Liver (tissue), 9 donors: Measurements from ENCODE around the gene SLC25A12. TPM values are rescaled to one million over a fixed set of nuclear protein-coding genes. Genes with fewer than 3 reads are reported as not detected.

Experiments
- DNase-seq: peaks from one replicate; pipeline ENCODE4 v3.0.0-alpha.2; 2017; ENCODE audit warnings: low spot score
- H3K27ac ChIP-seq, 2 donors: one replicate each; pipeline ENCODE4 v1.7.0; 2013; ENCODE audit warnings: inconsistent platforms in 2 of 2, low read length in 2 of 2, control low read depth in 1 of 2, low read depth in 1 of 2, mild to moderate bottlenecking in 1 of 2
- H3K27me3 ChIP-seq, 4 donors: one replicate each; pipeline versions ENCODE4 v1.6.1 to v1.7.0; 2013; ENCODE audit warnings: low read length in 3 of 4, inconsistent platforms in 1 of 4, mild to moderate bottlenecking in 1 of 4, moderate library complexity in 1 of 4; ENCODE audit not compliant: control insufficient read depth in 4 of 4, insufficient read depth in 4 of 4
- H3K36me3 ChIP-seq, 4 donors: one replicate each; pipeline versions ENCODE4 v1.6.1 to v1.7.0; 2013; ENCODE audit warnings: low read length in 3 of 4, mild to moderate bottlenecking in 3 of 4, low read depth in 1 of 4, moderate library complexity in 1 of 4; ENCODE audit not compliant: control insufficient read depth in 4 of 4, insufficient read depth in 3 of 4
- H3K4me1 ChIP-seq, 4 donors: one replicate each; pipeline versions ENCODE4 v1.6.1 to v1.7.0; 2013; ENCODE audit warnings: low read length in 3 of 4, mild to moderate bottlenecking in 3 of 4, moderate library complexity in 1 of 4; ENCODE audit not compliant: control insufficient read depth in 4 of 4, insufficient read depth in 4 of 4
- H3K4me3 ChIP-seq, 3 donors: one replicate each; pipeline versions ENCODE4 v1.6.1 to v1.7.0; 2013; ENCODE audit warnings: low read length in 3 of 3, control low read depth in 1 of 3, low read depth in 1 of 3, mild to moderate bottlenecking in 1 of 3
- H3K9ac ChIP-seq, 2 donors: one replicate each; pipeline ENCODE4 v1.7.0; 2013; ENCODE audit warnings: low read length in 2 of 2, mild to moderate bottlenecking in 2 of 2, moderate library complexity in 2 of 2, control low read depth in 1 of 2, low read depth in 1 of 2
- H3K9me3 ChIP-seq, 4 donors: one replicate each; pipeline versions ENCODE4 v1.6.1 to v1.7.0; 2013; ENCODE audit warnings: low read length in 3 of 4; ENCODE audit not compliant: control insufficient read depth in 4 of 4
- EGR1 ChIP-seq, 2 donors: IDR thresholded peaks; 2 replicates each; pipeline ENCODE4 v1.6.1; 2016 to 2018; ENCODE audit warnings: antibody characterized with exemption in 2 of 2, low read depth in 2 of 2
- FOXA1 ChIP-seq: IDR thresholded peaks from 2 replicates; pipeline ENCODE4 v1.6.1; 2016; ENCODE audit warnings: antibody characterized with exemption
- FOXA2 ChIP-seq: IDR thresholded peaks from 2 replicates; pipeline ENCODE4 v1.6.1; 2016; ENCODE audit warnings: antibody characterized with exemption
- GABPA ChIP-seq, 2 donors: IDR thresholded peaks in 1 of 2; conservative IDR thresholded peaks in 1 of 2; 2 replicates each; pipeline ENCODE4 v1.6.1; 2016; ENCODE audit warnings: antibody characterized with exemption in 2 of 2, mild to moderate bottlenecking in 1 of 2, moderate library complexity in 1 of 2
- HNF4A ChIP-seq, 2 donors: conservative IDR thresholded peaks; 2 replicates each; pipeline ENCODE4 v1.6.1; 2016; ENCODE audit warnings: antibody characterized with exemption in 2 of 2, mild to moderate bottlenecking in 2 of 2
- JUND ChIP-seq, 2 donors: IDR thresholded peaks; 2 replicates each; pipeline ENCODE4 v1.6.1; 2016; ENCODE audit warnings: antibody characterized with exemption in 2 of 2
- NR2F2 ChIP-seq: IDR thresholded peaks from 2 replicates; pipeline ENCODE4 v1.6.1; 2016; ENCODE audit warnings: antibody characterized with exemption
- TAF1 ChIP-seq: conservative IDR thresholded peaks from 2 replicates; pipeline ENCODE4 v1.6.1; 2016; ENCODE audit warnings: antibody characterized with exemption, mild to moderate bottlenecking
- YY1 ChIP-seq: IDR thresholded peaks from 2 replicates; pipeline ENCODE4 v1.6.1; 2016; ENCODE audit warnings: antibody characterized with exemption, mild to moderate bottlenecking
- WGBS: extraction: QIAGEN DNeasy Blood & Tissue Kit; methylation state at CpG from one replicate; pipeline ENCODE4 v1.1.7; 2013; 5-methylcytosine and 5-hydroxymethylcytosine counted together
- polyA plus RNA-seq, 2 donors: library from polyadenylated mRNA; stranded (reverse) in 1 of 2; unstranded in 1 of 2; fragments of 200-250 nt in 1 of 2; fragments of >200 nt in 1 of 2; fragmentation: Nextera tagmentation in 1 of 2; extraction: Ambion mirVana in 1 of 2; gene quantifications; one replicate each; pipeline versions ENCODE4 v1.2.1 to v1.2.3, GENCODE V29; 2013 to 2015
- total RNA-seq, 2 donors: library from RNA; depleted of rRNA; stranded (reverse); fragments of >200 nt; gene quantifications; one replicate each; pipeline ENCODE4 v1.2.3, GENCODE V29; 2014
- TF ChIP-seq, protein P1 (sequence below): IDR thresholded peaks from 2 replicates; pipeline ENCODE4 v1.6.1; 2016; ENCODE audit warnings: antibody characterized with exemption
- TF ChIP-seq, protein P2 (sequence below): IDR thresholded peaks from 2 replicates; pipeline ENCODE4 v1.6.1; 2016; ENCODE audit warnings: antibody characterized with exemption, mild to moderate bottlenecking
- donor health status: healthy.
- donor health status: healthy.
- donor health status: healthy.
- donor health status: healthy.
- donor health status: healthy.

SLC25A12 gene
- total and polyA plus RNA-seq, 4 donors = 0.46 to 4.4 (median 2.1) TPM

DNA sequence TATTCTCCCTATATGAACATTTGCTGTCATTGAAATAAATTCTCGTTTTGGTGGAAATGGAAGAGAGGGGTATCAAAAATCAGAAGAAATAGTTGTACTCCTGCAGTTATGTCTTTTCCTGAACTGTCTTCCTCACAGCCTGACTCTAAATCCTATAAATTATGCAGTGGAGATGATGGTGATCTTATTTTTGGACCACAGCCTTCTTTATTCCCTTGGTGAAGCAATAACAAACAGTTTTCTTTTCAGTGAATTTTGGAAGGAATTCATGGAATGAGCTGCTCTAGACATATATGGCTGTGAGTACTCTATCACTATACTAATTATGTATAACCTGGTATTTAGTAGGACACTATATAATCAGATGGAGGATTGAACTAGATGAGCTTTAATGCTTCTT is 1.7 kb upstream of the SLC25A12 start:
- Histone ChIP-seq H3K4me1 (peaks cover 3 to 19% (median 11%) of the 10 kb centered on the region in 4 donors), H3K27me3 (peaks cover 0 to 6% (median 0%) of the 10 kb centered on the region in 4 donors), H3K4me3 (no peak overlapping the region), H3K9ac (no peak overlapping the region), H3K9me3 (peaks cover 0 to 7% (median 0%) of the 10 kb centered on the region in 4 donors), H3K27ac (no peak overlapping the region), H3K36me3 (no peaks in the 10 kb centered on the region)
- TF ChIP-seq FOXA1 = no peak
- no peak for TF ChIP-seq YY1
- TF ChIP-seq JUND (IDR thresholded peaks at IDR 0.05) = no peak
- no peak for TF ChIP-seq HNF4A (conservative IDR thresholded peaks at IDR 0.05)
- TF ChIP-seq GABPA (IDR thresholded peaks at IDR 0.05 in 1 of 2, conservative IDR thresholded peaks at IDR 0.05 in 1 of 2) = no peak
- TF ChIP-seq NR2F2 = no peak
- TF ChIP-seq, protein P1, sequence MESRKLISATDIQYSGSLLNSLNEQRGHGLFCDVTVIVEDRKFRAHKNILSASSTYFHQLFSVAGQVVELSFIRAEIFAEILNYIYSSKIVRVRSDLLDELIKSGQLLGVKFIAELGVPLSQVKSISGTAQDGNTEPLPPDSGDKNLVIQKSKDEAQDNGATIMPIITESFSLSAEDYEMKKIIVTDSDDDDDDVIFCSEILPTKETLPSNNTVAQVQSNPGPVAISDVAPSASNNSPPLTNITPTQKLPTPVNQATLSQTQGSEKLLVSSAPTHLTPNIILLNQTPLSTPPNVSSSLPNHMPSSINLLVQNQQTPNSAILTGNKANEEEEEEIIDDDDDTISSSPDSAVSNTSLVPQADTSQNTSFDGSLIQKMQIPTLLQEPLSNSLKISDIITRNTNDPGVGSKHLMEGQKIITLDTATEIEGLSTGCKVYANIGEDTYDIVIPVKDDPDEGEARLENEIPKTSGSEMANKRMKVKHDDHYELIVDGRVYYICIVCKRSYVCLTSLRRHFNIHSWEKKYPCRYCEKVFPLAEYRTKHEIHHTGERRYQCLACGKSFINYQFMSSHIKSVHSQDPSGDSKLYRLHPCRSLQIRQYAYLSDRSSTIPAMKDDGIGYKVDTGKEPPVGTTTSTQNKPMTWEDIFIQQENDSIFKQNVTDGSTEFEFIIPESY = no peak
- TF ChIP-seq, protein P2, sequence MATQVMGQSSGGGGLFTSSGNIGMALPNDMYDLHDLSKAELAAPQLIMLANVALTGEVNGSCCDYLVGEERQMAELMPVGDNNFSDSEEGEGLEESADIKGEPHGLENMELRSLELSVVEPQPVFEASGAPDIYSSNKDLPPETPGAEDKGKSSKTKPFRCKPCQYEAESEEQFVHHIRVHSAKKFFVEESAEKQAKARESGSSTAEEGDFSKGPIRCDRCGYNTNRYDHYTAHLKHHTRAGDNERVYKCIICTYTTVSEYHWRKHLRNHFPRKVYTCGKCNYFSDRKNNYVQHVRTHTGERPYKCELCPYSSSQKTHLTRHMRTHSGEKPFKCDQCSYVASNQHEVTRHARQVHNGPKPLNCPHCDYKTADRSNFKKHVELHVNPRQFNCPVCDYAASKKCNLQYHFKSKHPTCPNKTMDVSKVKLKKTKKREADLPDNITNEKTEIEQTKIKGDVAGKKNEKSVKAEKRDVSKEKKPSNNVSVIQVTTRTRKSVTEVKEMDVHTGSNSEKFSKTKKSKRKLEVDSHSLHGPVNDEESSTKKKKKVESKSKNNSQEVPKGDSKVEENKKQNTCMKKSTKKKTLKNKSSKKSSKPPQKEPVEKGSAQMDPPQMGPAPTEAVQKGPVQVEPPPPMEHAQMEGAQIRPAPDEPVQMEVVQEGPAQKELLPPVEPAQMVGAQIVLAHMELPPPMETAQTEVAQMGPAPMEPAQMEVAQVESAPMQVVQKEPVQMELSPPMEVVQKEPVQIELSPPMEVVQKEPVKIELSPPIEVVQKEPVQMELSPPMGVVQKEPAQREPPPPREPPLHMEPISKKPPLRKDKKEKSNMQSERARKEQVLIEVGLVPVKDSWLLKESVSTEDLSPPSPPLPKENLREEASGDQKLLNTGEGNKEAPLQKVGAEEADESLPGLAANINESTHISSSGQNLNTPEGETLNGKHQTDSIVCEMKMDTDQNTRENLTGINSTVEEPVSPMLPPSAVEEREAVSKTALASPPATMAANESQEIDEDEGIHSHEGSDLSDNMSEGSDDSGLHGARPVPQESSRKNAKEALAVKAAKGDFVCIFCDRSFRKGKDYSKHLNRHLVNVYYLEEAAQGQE = no peak
- WGBS = 86% methylated on average over 1 of the region's 1 CpG
- DNase-seq = no peak

DNA sequence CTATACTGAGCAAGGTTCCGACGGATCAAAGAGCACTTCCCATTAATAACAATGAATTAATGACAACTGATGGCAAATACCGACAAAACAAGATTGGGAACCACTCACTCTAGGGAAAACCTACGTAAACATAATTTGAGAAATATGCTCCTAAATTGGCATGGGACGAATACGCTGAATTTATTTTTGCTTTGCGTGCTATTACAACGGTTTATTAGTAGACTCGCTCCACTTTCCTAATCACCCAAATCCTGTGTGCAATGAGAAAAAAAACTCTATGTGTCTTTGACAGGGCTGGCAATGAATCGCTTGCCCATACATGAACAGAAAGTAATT is 536 bp upstream of the SLC25A12 start:
- no peaks in the 10 kb centered on the region for H3K36me3 ChIP-seq
- TF ChIP-seq FOXA2 (no peak), TAF1 (no peak), EGR1 (IDR thresholded peaks at IDR 0.05; ENCODE audit: low read depth in 2 of 2) (no peak), GABPA (IDR thresholded peaks at IDR 0.05 in 1 of 2, conservative IDR thresholded peaks at IDR 0.05 in 1 of 2) (no peak), YY1 (no peak)
- TF ChIP-seq, protein P1 = no peak
- TF ChIP-seq, protein P2 = no peak
- DNase-seq = no peak
- no peak overlapping the region for H3K27ac ChIP-seq
- WGBS = 47% methylated on average over 10 of the region's 10 CpGs
- H3K4me3 ChIP-seq = peak overlapping the region in 2 of 3 donors; percentile 65
- no peak overlapping the region for H3K9ac ChIP-seq
- peaks cover 0 to 5% (median 0%) of the 10 kb centered on the region in 4 donors for H3K9me3 ChIP-seq
- peaks cover 3 to 19% (median 11%) of the 10 kb centered on the region in 4 donors for H3K4me1 ChIP-seq
- peaks cover 0 to 6% (median 2%) of the 10 kb centered on the region in 4 donors for H3K27me3 ChIP-seq
